Bronchial epithelial cell (primary cell): ENCODE results near the gene CACNA1G. TPM values are rescaled to one million over a fixed set of nuclear protein-coding genes. Genes with fewer than 3 reads are reported as not detected.

Experiments
- DNase-seq: peaks from one replicate; pipeline ENCODE4 v3.0.0-alpha.2; 2010; ENCODE audit warnings: low read depth
- FAIRE-seq: peaks from 2 replicates; lab custom pipeline; 2011; peaks lifted over from hg19 to GRCh38; lab: Jason Lieb, UNC
- H3K27me3 ChIP-seq: 2 replicates; pipeline ENCODE4 v1.5.1; 2011; ENCODE audit warnings: low read length; ENCODE audit not compliant: control insufficient read depth, insufficient read depth
- H3K36me3 ChIP-seq: 2 replicates; pipeline ENCODE4 v1.5.1; 2011; ENCODE audit warnings: low read length; ENCODE audit not compliant: control insufficient read depth, insufficient read depth
- H3K4me3 ChIP-seq: 2 replicates; pipeline ENCODE4 v1.5.1; 2011; ENCODE audit warnings: mild to moderate bottlenecking, low read depth, low read length, control low read depth
- CTCF ChIP-seq: IDR thresholded peaks from 2 replicates; pipeline ENCODE4 v1.5.1; 2011; ENCODE audit warnings: mild to moderate bottlenecking, moderate library complexity, low read length, control low read depth, inconsistent platforms; ENCODE audit not compliant: insufficient read depth, severe bottlenecking
- total RNA-seq: library from RNA; depleted of rRNA; stranded (reverse); fragments of >200 nt; gene quantifications from 2 replicates; pipeline ENCODE4 v1.2.1, GENCODE V29; 2014

Gene CACNA1G
- total RNA-seq, 1 donor from 2014 or later: not detected

GRCh38 chr17:50667259-50668024 lies 106.9 kb downstream of the CACNA1G start:
- FAIRE-seq: no peak
- no peak for DNase-seq
- H3K27me3 ChIP-seq: no peaks in the 10 kb centered on the region
- H3K36me3 ChIP-seq: no peaks in the 10 kb centered on the region
- no peak overlapping the region for H3K4me3 ChIP-seq
- no peak for TF ChIP-seq CTCF

GRCh38 chr17:50668025-50668837 lies 107.7 kb downstream of the CACNA1G start:
- FAIRE-seq (no peak), DNase-seq (no peak)
- TF ChIP-seq CTCF: no peak

GRCh38 chr17:50668838-50669581 lies 108.5 kb downstream of the CACNA1G start:
- Histone ChIP-seq H3K36me3 (no peaks in the 10 kb centered on the region), H3K27me3 (no peaks in the 10 kb centered on the region), H3K4me3 (no peak overlapping the region)
- DNase-seq (no peak), FAIRE-seq (no peak)
- TF ChIP-seq CTCF: no peak

More at GRCh38 chr17:50668025-50668837, 107.7 kb downstream of the CACNA1G start:
- no peaks in the 10 kb centered on the region for H3K36me3 ChIP-seq
- H3K27me3 ChIP-seq: no peaks in the 10 kb centered on the region
- no peak overlapping the region for H3K4me3 ChIP-seq

- peaks cover 6% of the 10 kb centered on the region for H3K36me3 ChIP-seq
- no peak for TF ChIP-seq CTCF
- DNase-seq (no peak), FAIRE-seq (no peak)
- no peaks in the 10 kb centered on the region for H3K27me3 ChIP-seq
- H3K4me3 ChIP-seq: no peak overlapping the region
These were observed 111.6 kb downstream of the CACNA1G start for GRCh38 chr17:50672071-50672470.

- no peak for TF ChIP-seq CTCF
- Histone ChIP-seq H3K27me3 (no peaks in the 10 kb centered on the region), H3K36me3 (peaks cover 6% of the 10 kb centered on the region), H3K4me3 (no peak overlapping the region)
- FAIRE-seq: no peak
- peak; percentile 62 for DNase-seq
These were observed 112.5 kb downstream of the CACNA1G start for GRCh38 chr17:50672831-50673551.
